Mucosa of descending colon (tissue), 3 donors: ENCODE results near the gene GOLGA5. TPM values are rescaled to one million over a fixed set of nuclear protein-coding genes. Genes with fewer than 3 reads are reported as not detected.

ENCODE experiments used
- ATAC-seq: fragments of 200-7000 bp; cut with Tn5 transposase; one replicate; pipeline ENCODE4 v1.9.1; 2020; ENCODE audit warnings: mild to moderate bottlenecking, moderate library complexity
- DNase-seq, 3 donors: peaks; one replicate each; pipeline ENCODE4 v3.0.0-alpha.2; 2020
- H3K36me3 ChIP-seq: fragments of 200-600 bp; one replicate; pipeline ENCODE4 v1.8.0; 2021; ENCODE audit warnings: low read depth, mild to moderate bottlenecking
- H3K4me1 ChIP-seq: fragments of 200-600 bp; one replicate; pipeline ENCODE4 v1.8.0; 2021; ENCODE audit warnings: low read depth, mild to moderate bottlenecking
- H3K4me3 ChIP-seq: fragments of 200-600 bp; one replicate; pipeline ENCODE4 v1.8.0; 2021; ENCODE audit warnings: mild to moderate bottlenecking
- H3K9me3 ChIP-seq: fragments of 200-600 bp; one replicate; pipeline ENCODE4 v1.8.0; 2021; ENCODE audit warnings: mild to moderate bottlenecking
- CTCF ChIP-seq: fragments of 200-600 bp; IDR thresholded peaks from one replicate; pipeline ENCODE4 v1.8.0; 2022; ENCODE audit warnings: antibody characterized with exemption, mild to moderate bottlenecking
- intact Hi-C, 2 donors: fragments of 100-400 bp; cut with DNase I in 1 of 2; cut with micrococcal nuclease in 1 of 2; formaldehyde crosslinking; loops; one replicate each; pipeline versions ENCODE4 v1.11.0 to v1.11.1; 2022; cut with DNase I, micrococcal nuclease
- total RNA-seq, 3 donors: library from RNA; stranded (reverse); fragmentation: NEBNext Ultra II Directional in 2 of 3; extraction: Animal tissue kit (Norgen Biotek cat#: 25700) in 2 of 3; gene quantifications; one replicate each; pipeline versions ENCODE4 v1.2.1 to v1.2.4, GENCODE V29; 2021 to 2023
- donor health status: DM: no; HTN: no; CAD: no; lungs with moderate emphysema.
- donor health status: DM: no; HTN: no; CAD: no.
- donor health status: DM: no; HTN: yes; CAD: no.

Gene GOLGA5
- total RNA-seq, 3 donors from 2014 or later, result 33.8 to 40.0 (median 39.2) TPM

DNA sequence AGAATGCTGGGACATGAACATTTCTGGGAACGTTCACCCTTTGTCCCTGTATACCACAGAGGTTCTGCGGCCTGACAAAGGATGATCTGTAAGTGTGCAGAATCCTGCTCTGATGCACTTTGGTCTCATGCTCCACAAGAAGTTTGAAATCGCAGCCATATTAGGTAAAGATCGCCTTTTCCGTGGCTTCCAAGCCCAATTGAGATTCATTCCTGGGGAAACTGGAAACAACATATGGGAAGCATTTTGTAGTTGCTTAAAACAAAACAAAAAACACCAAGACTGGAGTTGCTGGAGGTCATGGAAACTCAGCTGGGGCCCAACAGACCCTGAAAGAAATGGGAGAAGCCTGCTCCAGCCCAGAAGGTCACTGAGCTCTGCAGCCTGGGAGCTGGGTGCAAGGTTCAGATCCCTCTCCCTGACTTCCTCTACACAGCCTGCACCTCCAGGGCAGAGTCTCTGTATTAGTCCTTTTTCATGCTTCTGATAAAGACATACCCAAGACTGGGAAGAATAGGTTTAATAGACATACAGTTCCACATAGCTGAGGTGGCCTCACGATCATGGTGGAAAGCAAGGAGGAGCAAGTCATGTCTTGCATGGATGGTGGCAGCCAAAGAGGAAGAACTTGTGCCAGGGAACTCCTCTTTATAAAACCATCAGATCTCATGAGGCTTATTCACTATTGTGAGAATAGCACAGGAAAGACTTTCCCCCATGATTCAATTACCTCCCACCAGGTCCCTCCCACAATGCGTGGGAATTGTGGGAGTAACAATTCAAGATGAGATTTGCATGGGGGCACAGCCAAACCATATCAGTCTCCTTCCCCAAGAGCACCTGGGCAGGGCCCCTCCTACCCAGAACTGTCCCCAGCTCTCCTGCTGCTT, 68.0 kb downstream of the GOLGA5 start:
- H3K4me3 ChIP-seq, result no peak overlapping the region
- no peak for DNase-seq
- no peak for ATAC-seq
- H3K9me3 ChIP-seq, result no peaks in the 10 kb centered on the region
- intact Hi-C loops, result no loop called here
- no peaks in the 10 kb centered on the region for H3K4me1 ChIP-seq
- H3K36me3 ChIP-seq, result no peaks in the 10 kb centered on the region
- TF ChIP-seq CTCF, result no peak

DNA sequence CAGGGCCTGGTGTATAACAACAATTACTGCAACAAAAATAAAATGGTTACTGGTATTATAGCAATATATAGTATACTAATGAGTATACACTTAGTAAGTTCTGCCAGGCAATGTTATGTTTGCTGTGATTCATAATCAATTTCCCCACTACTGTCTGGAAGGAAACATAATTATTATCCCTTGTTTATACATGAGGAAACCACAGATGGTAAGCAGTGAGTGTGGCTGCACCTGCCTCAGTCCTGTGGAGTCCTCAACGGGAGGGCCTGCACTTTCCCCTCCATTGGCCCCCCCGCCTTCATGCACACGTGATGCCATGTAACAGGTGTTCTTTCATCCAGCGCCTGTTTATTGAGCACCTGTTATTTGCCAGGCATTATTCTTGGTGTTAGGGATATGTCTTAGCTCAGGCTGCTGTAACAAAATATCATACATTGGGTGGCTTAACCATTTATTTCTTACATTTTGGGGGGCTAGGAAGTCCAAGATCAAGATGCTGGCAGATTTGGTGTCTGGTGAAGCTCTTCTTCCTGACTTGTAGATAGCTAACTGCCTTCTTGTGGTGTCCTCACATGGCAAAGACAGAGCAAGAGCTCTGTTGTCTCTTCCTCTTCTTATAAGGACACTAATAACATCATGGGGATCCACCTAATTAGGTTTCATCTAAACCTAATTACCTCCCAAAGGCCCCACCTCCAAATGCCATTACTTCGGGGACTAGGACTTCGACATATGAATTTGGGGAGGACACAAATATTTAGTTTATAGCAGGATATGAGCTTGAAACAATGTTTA, 69.4 kb downstream of the GOLGA5 start:
- H3K36me3 ChIP-seq, result no peaks in the 10 kb centered on the region
- TF ChIP-seq CTCF, result no peak
- H3K4me3 ChIP-seq, result no peak overlapping the region
- intact Hi-C loops, result no loop called here
- no peaks in the 10 kb centered on the region for H3K4me1 ChIP-seq
- DNase-seq, result peak in 2 of 3 donors; percentile 24 to 39
- ATAC-seq, result peak; percentile 82
- H3K9me3 ChIP-seq, result no peaks in the 10 kb centered on the region

- no peak for DNase-seq
- no peaks in the 10 kb centered on the region for H3K9me3 ChIP-seq
- ATAC-seq, result no peak
- no peak for TF ChIP-seq CTCF
- H3K4me3 ChIP-seq, result no peak overlapping the region
- no peaks in the 10 kb centered on the region for H3K4me1 ChIP-seq
- H3K36me3 ChIP-seq, result no peaks in the 10 kb centered on the region
- intact Hi-C loops, result no loop called here
Observed at GRCh38 chr14:92865674-92866073, 71.6 kb downstream of the GOLGA5 start.

DNA sequence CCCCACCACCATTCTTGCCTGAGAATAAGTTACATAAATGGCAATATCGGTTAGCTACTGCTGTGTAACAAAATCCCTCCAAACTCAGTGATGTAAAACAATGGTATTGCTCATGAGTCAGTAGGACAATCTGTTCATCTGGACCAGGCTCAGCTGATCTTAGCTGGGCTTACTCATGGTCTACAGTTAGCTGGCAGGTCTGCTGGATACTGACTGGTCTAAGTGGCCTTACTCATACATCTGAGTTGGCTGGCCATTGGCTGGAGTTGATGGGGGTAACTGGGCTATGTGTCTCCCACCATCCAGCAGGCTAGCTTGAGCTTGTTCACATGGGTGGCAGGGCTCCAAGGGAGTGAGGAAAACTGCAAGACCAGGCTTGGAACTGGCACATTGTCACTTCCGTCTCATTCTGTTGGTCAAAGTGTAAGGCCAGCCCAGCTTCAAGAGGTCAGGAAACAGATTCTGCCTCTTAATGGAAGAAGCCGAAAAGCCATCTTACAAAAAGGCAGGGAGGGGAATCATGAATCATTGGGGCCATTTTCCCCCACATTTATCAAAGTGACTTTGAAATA, 72.2 kb downstream of the GOLGA5 start:
- no peak for ATAC-seq
- intact Hi-C loops, result no loop called here
- Histone ChIP-seq H3K4me1 (no peaks in the 10 kb centered on the region), H3K9me3 (no peaks in the 10 kb centered on the region), H3K4me3 (no peak overlapping the region), H3K36me3 (no peaks in the 10 kb centered on the region)
- DNase-seq, result no peak
- no peak for TF ChIP-seq CTCF

GRCh38 chr14:92866901-92867865, 73.1 kb downstream of the GOLGA5 start:
- no peaks in the 10 kb centered on the region for H3K4me1 ChIP-seq
- DNase-seq (no peak), ATAC-seq (no peak)
- intact Hi-C loops, result no loop called here
- no peaks in the 10 kb centered on the region for H3K36me3 ChIP-seq
- no peak for TF ChIP-seq CTCF
- no peak overlapping the region for H3K4me3 ChIP-seq
- no peaks in the 10 kb centered on the region for H3K9me3 ChIP-seq
